Astrocyte (in vitro differentiated cells and primary cell): ENCODE results near the gene KLHL17. TPM values are rescaled to one million over a fixed set of nuclear protein-coding genes. Genes with fewer than 3 reads are reported as not detected.
"Not testable (repeated sequence)": the region's sequence is repeated elsewhere in the genome, so short reads cannot be mapped to it uniquely, and the experiment has no call there.

Experiments
- DNase-seq: peaks from one replicate; pipeline ENCODE4 v3.0.0-alpha.2; 2010; ENCODE audit warnings: low read depth
- FAIRE-seq: peaks from 2 replicates; lab custom pipeline; 2011; peaks lifted over from hg19 to GRCh38; lab: Jason Lieb, UNC
- H2AFZ ChIP-seq: 2 replicates; pipeline ENCODE4 v1.6.0; 2012; ENCODE audit warnings: low read depth, low read length, inconsistent platforms
- H3K27ac ChIP-seq: 2 replicates; pipeline ENCODE4 v1.5.1; 2011; ENCODE audit warnings: low read depth, low read length, inconsistent platforms
- H3K27me3 ChIP-seq: 2 replicates; pipeline ENCODE4 v1.6.0; 2011; ENCODE audit warnings: low read length, inconsistent platforms; ENCODE audit not compliant: insufficient read depth
- H3K36me3 ChIP-seq: 2 replicates; pipeline ENCODE4 v1.5.1; 2011; ENCODE audit warnings: low read length, inconsistent platforms; ENCODE audit not compliant: insufficient read depth
- H3K4me1 ChIP-seq: 2 replicates; pipeline ENCODE4 v1.5.1; 2011; ENCODE audit warnings: low read length, inconsistent platforms; ENCODE audit not compliant: insufficient read depth
- H3K4me2 ChIP-seq: 2 replicates; pipeline ENCODE4 v1.6.0; 2012; ENCODE audit warnings: low read length, inconsistent platforms
- H3K4me3 ChIP-seq: 2 replicates; pipeline ENCODE4 v1.5.1; 2011; ENCODE audit warnings: low read depth, mild to moderate bottlenecking, low read length, inconsistent platforms; ENCODE audit not compliant: insufficient read depth
- H3K79me2 ChIP-seq: 2 replicates; pipeline ENCODE4 v1.6.0; 2012; ENCODE audit warnings: mild to moderate bottlenecking, low read length, inconsistent platforms; ENCODE audit not compliant: insufficient read depth
- H3K9ac ChIP-seq: 2 replicates; pipeline ENCODE4 v1.6.0; 2012; ENCODE audit warnings: mild to moderate bottlenecking, low read length, inconsistent platforms
- H3K9me3 ChIP-seq: 2 replicates; pipeline ENCODE4 v1.5.1; 2012; ENCODE audit warnings: low read depth, mild to moderate bottlenecking, low read length, inconsistent platforms; ENCODE audit not compliant: insufficient read depth
- H4K20me1 ChIP-seq: 2 replicates; pipeline ENCODE4 v1.6.0; 2012; ENCODE audit warnings: low read length, inconsistent platforms; ENCODE audit not compliant: insufficient read depth
- H3K27ac Mint-ChIP-seq: one replicate; pipeline ENCODE4 v1.8.0; 2021; ENCODE audit warnings: mild to moderate bottlenecking, mixed read lengths; ENCODE audit not compliant: unreplicated experiment
- H3K27me3 Mint-ChIP-seq: one replicate; pipeline ENCODE4 v1.8.0; 2021; ENCODE audit warnings: low read depth, mixed read lengths; ENCODE audit not compliant: unreplicated experiment
- H3K36me3 Mint-ChIP-seq: one replicate; pipeline ENCODE4 v1.8.0; 2021; ENCODE audit warnings: low read depth, mixed read lengths; ENCODE audit not compliant: unreplicated experiment
- H3K4me1 Mint-ChIP-seq: one replicate; pipeline ENCODE4 v1.8.0; 2021; ENCODE audit warnings: low read depth, mixed read lengths; ENCODE audit not compliant: unreplicated experiment
- H3K4me3 Mint-ChIP-seq: one replicate; pipeline ENCODE4 v1.8.0; 2021; ENCODE audit warnings: mild to moderate bottlenecking, moderate library complexity, mixed read lengths; ENCODE audit not compliant: unreplicated experiment
- H3K9me3 Mint-ChIP-seq: one replicate; pipeline ENCODE4 v1.8.0; 2021; ENCODE audit warnings: mild to moderate bottlenecking, mixed read lengths; ENCODE audit not compliant: unreplicated experiment
- EZH2 ChIP-seq: IDR thresholded peaks from 2 replicates; pipeline ENCODE4 v1.6.1; 2012; ENCODE audit warnings: mild to moderate bottlenecking, low read length, inconsistent platforms; ENCODE audit not compliant: insufficient read depth
- total RNA-seq: library from RNA; stranded (reverse); gene quantifications from 2 replicates; pipeline ENCODE4 v1.2.1, GENCODE V29; 2021
- TF ChIP-seq, protein P1 (sequence below): IDR thresholded peaks from 2 replicates; pipeline ENCODE4 v1.5.1; 2011; ENCODE audit warnings: low read depth, mild to moderate bottlenecking, inconsistent platforms, low read length, moderate library complexity; ENCODE audit not compliant: insufficient read depth

KLHL17 gene
- total RNA-seq, 1 donor from 2014 or later, result 25.9 TPM

DNA sequence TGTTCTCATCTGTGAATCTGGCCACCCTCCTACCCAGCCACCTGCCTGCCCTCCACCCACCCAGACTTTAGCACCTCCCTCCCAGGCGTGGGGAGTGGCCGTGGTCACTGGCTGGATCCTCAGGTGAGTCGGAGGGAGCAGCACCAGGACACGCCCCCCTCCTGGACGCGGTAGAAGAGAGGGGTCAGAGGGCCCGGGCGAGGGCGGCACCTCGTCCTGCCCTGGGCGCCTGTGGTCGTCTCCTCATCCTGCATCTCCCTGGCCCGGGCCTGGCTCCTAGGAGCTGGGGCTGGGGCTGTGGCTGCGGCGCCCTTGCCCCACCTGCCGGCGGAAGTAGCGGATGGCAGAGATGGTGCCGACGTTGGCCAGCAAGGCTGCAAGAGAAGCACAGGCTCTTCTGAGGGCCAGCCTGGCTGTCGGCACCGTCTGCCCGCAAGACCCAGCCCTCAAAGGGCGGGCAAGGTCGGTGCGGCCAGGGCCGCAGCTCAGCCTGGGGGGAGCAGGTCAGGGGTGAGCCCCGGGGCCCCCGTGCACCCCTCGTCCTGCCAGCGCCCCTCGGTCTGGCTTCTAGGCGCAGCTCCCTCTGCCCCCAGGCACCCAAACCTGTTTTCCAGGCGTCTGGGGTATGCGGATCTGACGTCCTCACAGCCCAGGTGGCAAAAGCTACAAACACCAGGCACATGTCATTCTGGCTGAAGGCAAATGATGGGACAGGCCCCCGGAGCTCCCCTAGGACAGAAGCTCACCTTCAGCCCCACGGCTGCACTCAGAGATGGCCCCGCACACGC, 15.7 kb downstream of the KLHL17 start:
- no peak for TF ChIP-seq EZH2
- TF ChIP-seq, protein P1, sequence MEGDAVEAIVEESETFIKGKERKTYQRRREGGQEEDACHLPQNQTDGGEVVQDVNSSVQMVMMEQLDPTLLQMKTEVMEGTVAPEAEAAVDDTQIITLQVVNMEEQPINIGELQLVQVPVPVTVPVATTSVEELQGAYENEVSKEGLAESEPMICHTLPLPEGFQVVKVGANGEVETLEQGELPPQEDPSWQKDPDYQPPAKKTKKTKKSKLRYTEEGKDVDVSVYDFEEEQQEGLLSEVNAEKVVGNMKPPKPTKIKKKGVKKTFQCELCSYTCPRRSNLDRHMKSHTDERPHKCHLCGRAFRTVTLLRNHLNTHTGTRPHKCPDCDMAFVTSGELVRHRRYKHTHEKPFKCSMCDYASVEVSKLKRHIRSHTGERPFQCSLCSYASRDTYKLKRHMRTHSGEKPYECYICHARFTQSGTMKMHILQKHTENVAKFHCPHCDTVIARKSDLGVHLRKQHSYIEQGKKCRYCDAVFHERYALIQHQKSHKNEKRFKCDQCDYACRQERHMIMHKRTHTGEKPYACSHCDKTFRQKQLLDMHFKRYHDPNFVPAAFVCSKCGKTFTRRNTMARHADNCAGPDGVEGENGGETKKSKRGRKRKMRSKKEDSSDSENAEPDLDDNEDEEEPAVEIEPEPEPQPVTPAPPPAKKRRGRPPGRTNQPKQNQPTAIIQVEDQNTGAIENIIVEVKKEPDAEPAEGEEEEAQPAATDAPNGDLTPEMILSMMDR, result no peak
- Mint-ChIP-seq H3K4me1 (no peaks in the 10 kb centered on the region), H3K9me3 (no peaks in the 10 kb centered on the region), H3K36me3 (peaks cover 5% of the 10 kb centered on the region), H3K27ac (no peak overlapping the region), H3K27me3 (peaks cover 21% of the 10 kb centered on the region), H3K4me3 (peak overlapping the region; percentile 57)
- H3K27ac ChIP-seq, result no peak overlapping the region
- no peaks in the 10 kb centered on the region for H3K9me3 ChIP-seq
- H2AFZ ChIP-seq, result peak overlapping the region; percentile 52
- no peak overlapping the region for H3K9ac ChIP-seq
- no peaks in the 10 kb centered on the region for H3K79me2 ChIP-seq
- FAIRE-seq (no peak), DNase-seq (no peak)
- H3K4me3 ChIP-seq, result no peak overlapping the region
- no peaks in the 10 kb centered on the region for H4K20me1 ChIP-seq
- no peaks in the 10 kb centered on the region for H3K36me3 ChIP-seq
- H3K4me2 ChIP-seq, result peak overlapping the region; percentile 48
- no peaks in the 10 kb centered on the region for H3K4me1 ChIP-seq
- H3K27me3 ChIP-seq, result no peaks in the 10 kb centered on the region

DNA sequence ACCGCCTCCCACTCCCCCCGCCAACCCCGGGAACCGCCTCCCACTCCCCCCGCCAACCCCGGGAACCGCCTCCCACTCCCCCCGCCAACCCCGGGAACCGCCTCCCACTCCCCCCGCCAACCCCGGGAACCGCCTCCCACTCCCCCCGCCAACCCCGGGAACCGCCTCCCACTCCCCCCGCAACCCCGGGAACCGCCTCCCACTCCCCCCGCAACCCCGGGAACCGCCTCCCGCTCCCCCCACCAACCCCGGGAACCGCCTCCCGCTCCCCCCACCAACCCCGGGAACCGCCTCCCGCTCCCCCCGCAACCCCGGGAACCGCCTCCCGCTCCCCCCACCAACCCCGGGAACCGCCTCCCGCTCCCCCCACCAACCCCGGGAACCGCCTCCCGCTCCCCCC, 16.4 kb downstream of the KLHL17 start:
- H3K4me1 ChIP-seq, H3K36me3 Mint-ChIP-seq, H3K4me3 ChIP-seq, H3K4me1 Mint-ChIP-seq, H3K9ac ChIP-seq, FAIRE-seq, H4K20me1 ChIP-seq, H3K9me3 ChIP-seq, H3K36me3 ChIP-seq, H3K9me3 Mint-ChIP-seq, H3K27ac ChIP-seq, H3K79me2 ChIP-seq, H3K27me3 ChIP-seq, H3K27ac Mint-ChIP-seq, H3K4me2 ChIP-seq, DNase-seq, H3K4me3 Mint-ChIP-seq, H2AFZ ChIP-seq: not testable (repeated sequence)
- H3K27me3 Mint-ChIP-seq, result peaks cover 23% of the 10 kb centered on the region

DNA sequence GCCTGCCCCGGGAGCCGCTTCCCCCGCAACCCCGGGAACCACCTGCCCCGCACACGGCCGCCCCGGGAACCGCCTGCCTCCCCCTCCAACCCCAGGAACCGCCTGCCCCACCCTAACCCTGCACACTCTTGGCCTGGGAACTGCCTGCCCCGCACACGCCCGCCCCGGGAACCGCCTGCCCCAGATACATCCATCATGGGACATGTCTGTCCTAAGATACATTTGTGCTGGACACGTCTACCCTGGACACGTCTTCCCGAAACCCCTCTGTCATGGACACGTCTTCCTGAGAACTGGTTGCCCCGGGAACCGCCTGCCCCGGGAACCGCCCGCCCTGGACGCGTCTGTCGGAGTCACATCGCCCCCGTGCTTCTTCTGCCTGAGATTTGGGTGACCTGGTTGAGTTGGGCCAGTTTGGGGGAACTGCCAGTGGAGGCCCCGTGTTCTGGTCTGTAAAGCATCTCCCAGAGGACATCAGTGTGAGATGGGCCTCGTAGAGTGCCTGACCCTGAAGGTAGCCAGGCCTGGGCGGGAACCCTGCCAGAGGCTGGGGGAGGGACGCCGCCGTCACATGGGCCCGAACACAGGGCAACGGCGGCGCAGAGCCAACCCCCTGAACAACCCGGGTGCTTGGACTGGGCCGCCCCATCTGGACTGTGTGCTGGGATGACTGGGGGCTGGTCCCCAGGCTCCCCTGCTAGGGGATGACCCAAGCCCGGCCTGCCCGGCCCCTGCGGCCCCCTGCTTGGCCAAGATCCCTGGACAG, 17.9 kb downstream of the KLHL17 start:
- no peaks in the 10 kb centered on the region for H3K4me1 ChIP-seq
- Mint-ChIP-seq H3K27me3 (peaks cover 29% of the 10 kb centered on the region), H3K9me3 (no peaks in the 10 kb centered on the region), H3K4me3 (no peak overlapping the region), H3K4me1 (no peaks in the 10 kb centered on the region), H3K36me3 (peaks cover 5% of the 10 kb centered on the region), H3K27ac (peak overlapping the region; percentile 26)
- H3K79me2 ChIP-seq, result no peaks in the 10 kb centered on the region
- no peak overlapping the region for H3K4me2 ChIP-seq
- no peak for FAIRE-seq
- H3K27me3 ChIP-seq, result peaks cover 4% of the 10 kb centered on the region
- no peak overlapping the region for H3K4me3 ChIP-seq
- H3K9ac ChIP-seq, result no peak overlapping the region
- no peaks in the 10 kb centered on the region for H3K9me3 ChIP-seq
- no peak overlapping the region for H2AFZ ChIP-seq
- no peaks in the 10 kb centered on the region for H4K20me1 ChIP-seq
- no peak for DNase-seq
- TF ChIP-seq, protein P1, result no peak
- TF ChIP-seq EZH2, result no peak
- no peak overlapping the region for H3K27ac ChIP-seq
- no peaks in the 10 kb centered on the region for H3K36me3 ChIP-seq
